GM12878 (cell line): ENCODE data around the gene DARS1.

Experiments
- EZH2 ChIP-seq: IDR thresholded peaks from 2 replicates; pipeline ENCODE4 v1.6.1; 2012; ENCODE audit warnings: low read depth, mild to moderate bottlenecking, control low read depth, inconsistent platforms, low read length, borderline replicate concordance; ENCODE audit not compliant: control insufficient read depth
- TF ChIP-seq, protein P1 (sequence below): IDR thresholded peaks from 2 replicates; pipeline ENCODE4 v1.6.1; 2012; ENCODE audit warnings: low read depth, low read length, improper control_type of control experiment

DNA sequence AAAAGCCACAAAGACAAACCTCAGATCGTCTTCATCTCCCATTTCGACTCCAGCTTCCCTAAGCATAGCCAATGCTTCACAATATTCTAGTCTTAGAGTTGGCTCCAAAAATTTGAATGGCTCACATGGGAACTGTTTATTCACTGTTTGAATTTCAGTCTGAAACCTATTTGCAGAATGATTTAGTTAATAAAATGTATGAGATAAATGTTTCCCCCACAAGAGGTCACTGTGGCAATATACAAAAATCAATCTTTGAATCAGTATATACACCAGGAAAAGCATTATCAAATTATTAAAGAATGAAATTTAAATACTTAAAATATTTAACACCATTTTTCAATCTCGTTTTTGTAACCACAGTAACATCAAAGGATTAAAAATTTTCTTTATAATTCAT lies 69.2 kb downstream of the DARS1 start:
- TF ChIP-seq EZH2, result no peak
- TF ChIP-seq, protein P1, sequence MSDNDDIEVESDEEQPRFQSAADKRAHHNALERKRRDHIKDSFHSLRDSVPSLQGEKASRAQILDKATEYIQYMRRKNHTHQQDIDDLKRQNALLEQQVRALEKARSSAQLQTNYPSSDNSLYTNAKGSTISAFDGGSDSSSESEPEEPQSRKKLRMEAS, result no peak
